Osteoblast (primary cell): ENCODE measurements around the gene ACOT7. TPM values are rescaled to one million over a fixed set of nuclear protein-coding genes. Genes with fewer than 3 reads are reported as not detected.

Experiments
- DNase-seq: peaks from one replicate; pipeline ENCODE4 v3.0.0; 2011; ENCODE audit warnings: low spot score, mixed read lengths; ENCODE audit not compliant: insufficient read length; ENCODE audit errors: missing footprints
- H2AFZ ChIP-seq: 2 replicates; pipeline ENCODE4 v1.6.0; 2011; ENCODE audit warnings: mild to moderate bottlenecking, low read length
- H3K27ac ChIP-seq: 2 replicates; pipeline ENCODE4 v1.5.1; 2011; ENCODE audit warnings: mild to moderate bottlenecking, low read depth, low read length, moderate library complexity
- H3K27me3 ChIP-seq: 2 replicates; pipeline ENCODE4 v1.6.0; 2012; ENCODE audit warnings: mild to moderate bottlenecking, control low read depth, inconsistent platforms, low read length, moderate library complexity; ENCODE audit not compliant: insufficient read depth
- H3K36me3 ChIP-seq: 2 replicates; pipeline ENCODE4 v1.5.1; 2011; ENCODE audit warnings: mild to moderate bottlenecking, low read length, control low read depth, moderate library complexity; ENCODE audit not compliant: insufficient read depth
- H3K4me1 ChIP-seq: 2 replicates; pipeline ENCODE4 v1.5.1; 2011; ENCODE audit warnings: mild to moderate bottlenecking, low read length, control low read depth, moderate library complexity; ENCODE audit not compliant: insufficient read depth
- H3K4me2 ChIP-seq: 2 replicates; pipeline ENCODE4 v1.6.0; 2011; ENCODE audit warnings: mild to moderate bottlenecking, low read length; ENCODE audit not compliant: insufficient read depth
- H3K4me3 ChIP-seq: fragments of 200-600 bp; sonication (generic); 3 replicates; pipeline ENCODE4 v1.5.1; 2012; ENCODE audit warnings: mild to moderate bottlenecking, low read length, inconsistent platforms; ENCODE audit not compliant: insufficient read depth
- H3K79me2 ChIP-seq: 2 replicates; pipeline ENCODE4 v1.6.0; 2012; ENCODE audit warnings: mild to moderate bottlenecking, low read length, control low read depth, inconsistent platforms; ENCODE audit not compliant: insufficient read depth
- H3K9me3 ChIP-seq: 2 replicates; pipeline ENCODE4 v1.5.1; 2011; ENCODE audit warnings: low read depth, low read length, control low read depth
- H4K20me1 ChIP-seq: 2 replicates; pipeline ENCODE4 v1.6.0; 2012; ENCODE audit warnings: mild to moderate bottlenecking, low read length, control low read depth; ENCODE audit not compliant: insufficient read depth
- total RNA-seq: library from RNA; depleted of rRNA; stranded (reverse); fragments of >200 nt; gene quantifications from 2 replicates; pipeline ENCODE4 v1.2.3, GENCODE V29; 2012
- TF ChIP-seq, protein P1 (sequence below): IDR thresholded peaks from 2 replicates; pipeline ENCODE4 v1.5.1; 2011; ENCODE audit warnings: mild to moderate bottlenecking, low read depth, low read length, moderate library complexity; ENCODE audit errors: extremely low read depth

The ACOT7 gene
- total RNA-seq, 1 donor: 10.9 TPM

DNA sequence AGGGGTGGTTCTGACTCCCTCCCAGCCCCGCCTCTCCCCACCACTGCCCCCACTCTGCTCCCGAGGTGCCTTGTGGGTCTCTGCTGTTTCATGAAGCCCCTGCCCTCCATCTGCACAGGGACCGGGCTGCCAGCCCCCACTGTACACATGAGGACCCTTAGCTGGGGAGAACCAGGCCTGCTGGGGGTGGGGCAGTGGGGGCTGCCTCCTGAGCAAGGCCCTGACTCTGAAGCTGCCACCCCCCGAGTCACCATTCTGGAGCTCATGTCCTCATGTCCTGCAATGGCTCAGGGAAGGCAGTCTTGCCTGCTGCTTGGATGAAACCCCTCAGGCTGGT is 141.2 kb downstream of the ACOT7 start:
- H3K4me2 ChIP-seq: no peak overlapping the region
- H3K27me3 ChIP-seq: peaks cover 15% of the 10 kb centered on the region
- H3K9me3 ChIP-seq: no peaks in the 10 kb centered on the region
- no peak overlapping the region for H3K4me3 ChIP-seq
- no peak overlapping the region for H2AFZ ChIP-seq
- H3K27ac ChIP-seq: no peak overlapping the region
- H3K36me3 ChIP-seq: no peaks in the 10 kb centered on the region
- H4K20me1 ChIP-seq: peaks cover 6% of the 10 kb centered on the region
- no peaks in the 10 kb centered on the region for H3K79me2 ChIP-seq
- H3K4me1 ChIP-seq: no peaks in the 10 kb centered on the region
- DNase-seq: peak; percentile 76
- TF ChIP-seq, protein P1, sequence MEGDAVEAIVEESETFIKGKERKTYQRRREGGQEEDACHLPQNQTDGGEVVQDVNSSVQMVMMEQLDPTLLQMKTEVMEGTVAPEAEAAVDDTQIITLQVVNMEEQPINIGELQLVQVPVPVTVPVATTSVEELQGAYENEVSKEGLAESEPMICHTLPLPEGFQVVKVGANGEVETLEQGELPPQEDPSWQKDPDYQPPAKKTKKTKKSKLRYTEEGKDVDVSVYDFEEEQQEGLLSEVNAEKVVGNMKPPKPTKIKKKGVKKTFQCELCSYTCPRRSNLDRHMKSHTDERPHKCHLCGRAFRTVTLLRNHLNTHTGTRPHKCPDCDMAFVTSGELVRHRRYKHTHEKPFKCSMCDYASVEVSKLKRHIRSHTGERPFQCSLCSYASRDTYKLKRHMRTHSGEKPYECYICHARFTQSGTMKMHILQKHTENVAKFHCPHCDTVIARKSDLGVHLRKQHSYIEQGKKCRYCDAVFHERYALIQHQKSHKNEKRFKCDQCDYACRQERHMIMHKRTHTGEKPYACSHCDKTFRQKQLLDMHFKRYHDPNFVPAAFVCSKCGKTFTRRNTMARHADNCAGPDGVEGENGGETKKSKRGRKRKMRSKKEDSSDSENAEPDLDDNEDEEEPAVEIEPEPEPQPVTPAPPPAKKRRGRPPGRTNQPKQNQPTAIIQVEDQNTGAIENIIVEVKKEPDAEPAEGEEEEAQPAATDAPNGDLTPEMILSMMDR: no peak

DNA sequence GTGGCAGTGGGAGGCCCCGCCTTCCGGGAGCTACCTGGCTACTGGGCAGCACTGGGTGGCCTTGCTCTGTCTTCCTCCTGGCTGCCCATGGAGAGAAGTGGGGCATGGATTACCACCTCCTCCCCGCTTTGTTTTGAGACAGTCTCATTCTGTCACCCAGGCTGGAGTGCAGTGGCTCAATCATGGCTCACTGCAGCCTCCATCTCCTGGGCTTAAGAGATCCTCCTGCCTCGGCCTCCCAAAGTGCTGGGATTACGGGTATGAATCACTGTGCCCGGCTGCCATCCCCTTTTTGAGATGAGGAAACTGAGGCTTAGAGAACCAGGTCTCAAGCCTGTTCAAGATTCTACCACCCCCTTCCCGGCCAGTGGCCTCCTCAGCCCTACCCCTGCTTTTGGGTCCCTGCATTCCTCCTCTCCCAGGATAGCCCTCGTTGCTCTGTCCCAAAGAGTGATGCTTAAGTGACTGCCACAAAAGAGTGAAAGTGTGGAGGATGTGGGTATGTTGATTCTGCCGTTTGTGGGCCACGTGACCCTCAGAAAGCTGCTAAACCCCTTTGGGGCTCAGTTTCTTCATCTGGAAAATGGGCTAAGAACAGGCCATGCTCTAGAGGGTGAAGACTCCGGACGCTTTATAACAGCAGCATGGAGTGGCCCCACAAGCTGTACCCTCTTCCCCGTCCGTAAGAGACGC is 141.7 kb downstream of the ACOT7 start:
- H3K4me1 ChIP-seq: no peaks in the 10 kb centered on the region
- H4K20me1 ChIP-seq: peaks cover 7% of the 10 kb centered on the region
- peak; percentile 50 for DNase-seq
- no peak overlapping the region for H2AFZ ChIP-seq
- peaks cover 15% of the 10 kb centered on the region for H3K27me3 ChIP-seq
- no peaks in the 10 kb centered on the region for H3K79me2 ChIP-seq
- H3K4me3 ChIP-seq: no peak overlapping the region
- TF ChIP-seq, protein P1: no peak
- no peak overlapping the region for H3K27ac ChIP-seq
- no peak overlapping the region for H3K4me2 ChIP-seq
- H3K9me3 ChIP-seq: no peaks in the 10 kb centered on the region
- no peaks in the 10 kb centered on the region for H3K36me3 ChIP-seq

DNA sequence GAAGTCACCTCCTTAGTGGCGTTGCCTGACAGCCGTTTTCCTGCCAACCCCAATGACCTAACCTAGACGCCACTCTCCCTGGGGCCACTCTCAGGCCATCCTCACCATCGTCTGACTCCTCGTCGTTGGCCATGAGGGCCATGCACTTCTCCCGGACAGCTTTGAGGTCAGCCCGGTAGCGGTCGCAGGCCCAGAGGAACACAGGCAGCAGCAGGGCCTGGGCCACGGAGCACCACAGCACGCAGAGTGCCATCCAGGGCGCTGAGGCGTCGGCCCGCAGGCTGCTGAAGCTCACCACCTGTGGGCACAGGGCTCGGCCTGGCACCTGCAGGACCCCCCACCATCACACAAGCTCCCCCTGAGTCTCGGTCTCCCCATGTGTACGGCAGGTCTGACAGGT is 142.3 kb downstream of the ACOT7 start:
- no peaks in the 10 kb centered on the region for H3K36me3 ChIP-seq
- H3K4me3 ChIP-seq: no peak overlapping the region
- H3K4me1 ChIP-seq: peaks cover 4% of the 10 kb centered on the region
- no peak overlapping the region for H2AFZ ChIP-seq
- peaks cover 16% of the 10 kb centered on the region for H3K27me3 ChIP-seq
- H4K20me1 ChIP-seq: peaks cover 10% of the 10 kb centered on the region
- no peak overlapping the region for H3K4me2 ChIP-seq
- H3K9me3 ChIP-seq: no peaks in the 10 kb centered on the region
- H3K79me2 ChIP-seq: no peaks in the 10 kb centered on the region
- TF ChIP-seq, protein P1: no peak
- no peak overlapping the region for H3K27ac ChIP-seq
- peak; percentile 88 for DNase-seq

DNA sequence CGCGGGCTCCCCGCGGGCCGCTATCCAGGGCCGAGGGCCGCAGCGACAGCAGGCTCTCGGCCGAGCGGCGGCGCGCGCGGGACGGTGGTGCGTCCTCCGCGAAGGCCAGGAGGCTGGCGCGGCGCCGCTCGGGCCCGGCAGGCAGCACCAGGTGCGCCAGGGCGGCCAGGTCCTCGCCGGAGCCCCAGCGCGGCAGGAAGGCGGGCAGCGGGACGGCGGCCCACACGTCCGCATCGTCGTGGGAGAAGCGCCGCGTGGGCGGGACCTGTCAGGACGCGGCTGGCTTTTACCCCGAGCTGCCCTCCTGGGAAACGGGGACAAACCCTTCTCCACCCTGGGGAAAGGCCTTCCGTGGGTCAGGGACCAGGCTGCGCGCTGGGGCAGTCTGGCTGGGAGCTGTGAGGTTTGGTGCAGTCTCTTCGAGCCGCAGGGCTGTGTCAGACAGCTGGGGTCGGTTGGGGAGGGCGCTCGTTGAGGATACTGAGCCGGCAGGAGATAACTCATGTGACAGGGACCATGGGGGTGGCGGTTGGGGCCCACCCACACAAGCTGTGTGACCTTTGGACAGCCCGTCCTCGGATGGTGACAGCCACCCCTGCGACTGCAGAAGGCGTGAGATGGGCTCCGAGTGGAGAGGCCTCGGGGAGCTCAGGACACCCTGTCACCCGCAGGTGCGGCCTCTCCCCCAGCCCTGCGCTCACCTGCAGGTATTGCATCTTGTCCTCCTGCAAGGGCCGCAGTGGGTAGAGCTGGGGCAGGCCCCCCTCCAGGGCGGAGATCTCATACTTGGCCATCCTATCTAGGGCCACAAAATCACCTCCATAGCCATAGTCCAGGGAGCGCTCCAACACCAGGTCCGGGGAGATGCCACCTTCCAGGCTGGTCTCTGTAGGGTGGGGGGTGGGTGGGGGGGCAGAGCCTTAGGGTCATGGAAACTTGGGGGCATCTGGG is 143.6 kb downstream of the ACOT7 start:
- H3K4me3 ChIP-seq: no peak overlapping the region
- H3K4me2 ChIP-seq: no peak overlapping the region
- no peak overlapping the region for H3K27ac ChIP-seq
- DNase-seq: peak; percentile 90
- H3K4me1 ChIP-seq: peaks cover 4% of the 10 kb centered on the region
- TF ChIP-seq, protein P1: no peak
- peaks cover 23% of the 10 kb centered on the region for H3K27me3 ChIP-seq
- H2AFZ ChIP-seq: no peak overlapping the region
- H4K20me1 ChIP-seq: peaks cover 10% of the 10 kb centered on the region
- no peaks in the 10 kb centered on the region for H3K79me2 ChIP-seq
- no peaks in the 10 kb centered on the region for H3K36me3 ChIP-seq
- no peaks in the 10 kb centered on the region for H3K9me3 ChIP-seq
